ENCODE data around the gene GPC6. TPM values are rescaled to one million over a fixed set of nuclear protein-coding genes. Genes with fewer than 3 reads are reported as not detected.

Gene GPC6
- total RNA-seq, 1 experiment from 2014 or later: 0.22 TPM

- no peak overlapping the region for H3K27ac ChIP-seq (ENCODE audit: low read depth, low read length)
- TF ChIP-seq SP1 (IDR thresholded peaks at IDR 0.05; ENCODE audit: low read depth) (no peak), ELF1 (IDR thresholded peaks at IDR 0.05; ENCODE audit: borderline replicate concordance, low read depth) (no peak), REST (IDR thresholded peaks at IDR 0.05; ENCODE audit: low read depth) (no peak), RAD21 (IDR thresholded peaks at IDR 0.05; ENCODE audit: low read depth) (no peak), ZNF274 (IDR thresholded peaks at IDR 0.05; ENCODE audit: low read depth, low read length) (no peak), ZBTB33 (IDR thresholded peaks at IDR 0.05; ENCODE audit: extremely low read depth, insufficient replicate concordance, low read length) (no peak), POLR2AphosphoS5 (IDR thresholded peaks at IDR 0.05; ENCODE audit: low read depth, low read length) (no peak), EZH2 (IDR thresholded peaks at IDR 0.05) (no peak), EZH2phosphoT487 (IDR thresholded peaks at IDR 0.05; ENCODE audit: borderline replicate concordance) (no peak), CEBPB (IDR thresholded peaks at IDR 0.05; ENCODE audit: low read depth) (no peak), SRF (IDR thresholded peaks at IDR 0.05; ENCODE audit: low read depth) (no peak), ATF3 (IDR thresholded peaks at IDR 0.05) (no peak), TCF7L2 (IDR thresholded peaks at IDR 0.05; ENCODE audit: borderline replicate concordance, extremely low read depth, insufficient read depth, insufficient read length) (no peak), YY1 (IDR thresholded peaks at IDR 0.05; ENCODE audit: extremely low read depth, insufficient replicate concordance, low read depth, low read length) (no peak), CTCF (IDR thresholded peaks at IDR 0.05 in 2 of 3, conservative IDR thresholded peaks at IDR 0.05 in 1 of 3; ENCODE audit: borderline replicate concordance in 1 of 3, insufficient read depth in 1 of 3, low read depth in 2 of 3, low read length in 2 of 3) (no peak), ZFX (IDR thresholded peaks at IDR 0.05) (no peak), EGR1 (IDR thresholded peaks at IDR 0.05; ENCODE audit: low read depth) (no peak), CBX3 (IDR thresholded peaks at IDR 0.05; ENCODE audit: low read depth) (no peak), POLR2A (IDR thresholded peaks at IDR 0.05; ENCODE audit: borderline replicate concordance, extremely low read depth, insufficient read depth, insufficient read length) (no peak), FOSL1 (IDR thresholded peaks at IDR 0.05; ENCODE audit: low read depth) (no peak)
- no peak for ATAC-seq
- no peaks in the 10 kb centered on the region for H3K4me1 ChIP-seq (ENCODE audit: control insufficient read depth in 1 of 2, insufficient read depth in 2 of 2, low read length in 2 of 2)
- no peaks in the 10 kb centered on the region for H3K9me3 ChIP-seq (ENCODE audit: control insufficient read depth in 1 of 2, insufficient read depth in 1 of 2, low read depth in 1 of 2, low read length in 2 of 2)
- intact Hi-C loops (cut with micrococcal nuclease): no loop called here
- RAD21 ChIA-PET (ENCODE audit: low non-redundant PET in 1 of 2, low total read pairs in 2 of 2, uncharacterized antibody in 2 of 2, unreplicated experiment in 2 of 2): no interaction called here
- no peaks in the 10 kb centered on the region for H3K9me2 ChIP-seq (ENCODE audit: insufficient read depth)
- BruUV-seq (replicated peaks): no TSS peak
- H3K4me3 ChIP-seq (replicated peaks in 1 of 2; ENCODE audit: low read depth in 1 of 2, low read length in 2 of 2): no peak overlapping the region
- no peaks in the 10 kb centered on the region for H3K36me3 ChIP-seq (ENCODE audit: control insufficient read depth in 1 of 2, insufficient read depth in 2 of 2, low read length in 2 of 2)
- CTCF ChIA-PET: no interaction called here
- H2AFZ ChIP-seq (ENCODE audit: low read depth, low read length, poor library complexity, severe bottlenecking): no peak overlapping the region
- H3K27me3 ChIP-seq (ENCODE audit: insufficient read depth, low read length): no peaks in the 10 kb centered on the region
- no peak overlapping the region for H3K9ac ChIP-seq (ENCODE audit: low read length)
- H4K20me1 ChIP-seq (ENCODE audit: insufficient read depth): no peaks in the 10 kb centered on the region
- no peaks in the 10 kb centered on the region for H3K79me2 ChIP-seq (ENCODE audit: insufficient read depth, low read length)
- POLR2A ChIA-PET: no interaction called here
- DNase-seq (ENCODE audit: low read depth, low spot score): no peak
- H3K4me2 ChIP-seq (ENCODE audit: low read length): no peak overlapping the region
Measured at GRCh38 chr13:94324767-94325540, 1098.3 kb downstream of the GPC6 start.
